NCI-H2227 treated with DMSO at 0.1 percent for 48 hours (cell line): Measurements from ENCODE around the gene ZBTB46.

Experiments used
- DNase-seq: peaks from one replicate; lab custom pipeline; 2025; lab: John Stamatoyannopoulos, UW

The ZBTB46 gene

GRCh38 chr20:63745961-63746731, 84.9 kb downstream of the ZBTB46 start:
- DNase-seq, result no peak

- no peak for DNase-seq
These were observed 85.6 kb downstream of the ZBTB46 start for GRCh38 chr20:63745424-63745805.

GRCh38 chr20:63744574-63745423, 86.3 kb downstream of the ZBTB46 start:
- no peak for DNase-seq

- no peak for DNase-seq
These were observed 86.9 kb downstream of the ZBTB46 start for GRCh38 chr20:63744158-63744557.

GRCh38 chr20:63743210-63743970, 87.7 kb downstream of the ZBTB46 start:
- DNase-seq, result no peak

GRCh38 chr20:63742381-63743024, 88.6 kb downstream of the ZBTB46 start:
- DNase-seq, result no peak

- DNase-seq, result no peak
These were observed 89.2 kb downstream of the ZBTB46 start for GRCh38 chr20:63741676-63742380.

GRCh38 chr20:63741354-63741675, 89.7 kb downstream of the ZBTB46 start:
- no peak for DNase-seq

- DNase-seq, result peak; percentile 50
These were observed 90.3 kb downstream of the ZBTB46 start for GRCh38 chr20:63740627-63741353.

- peak; percentile 33 for DNase-seq
These were observed 90.9 kb downstream of the ZBTB46 start for GRCh38 chr20:63740070-63740626.

GRCh38 chr20:63739130-63740069, 91.7 kb downstream of the ZBTB46 start, which contains the start of gene SLC2A4RG:
Gene SLC2A4RG, plus strand, starts transcription at chr20:63739776. Its CDS starts 137 bp downstream, at chr20:63739913.
- peak; percentile 63 for DNase-seq

GRCh38 chr20:63738687-63739129, 92.4 kb downstream of the ZBTB46 start:
- no peak for DNase-seq

GRCh38 chr20:63737945-63738686, 92.9 kb downstream of the ZBTB46 start:
- DNase-seq, result no peak

GRCh38 chr20:63737695-63737944, 93.4 kb downstream of the ZBTB46 start:
- DNase-seq, result no peak

- no peak for DNase-seq
These were observed 94.0 kb downstream of the ZBTB46 start for GRCh38 chr20:63736893-63737694.

GRCh38 chr20:63735859-63736718, 95.0 kb downstream of the ZBTB46 start, which contains the start of gene LIME1:
Gene LIME1, plus strand, starts transcription at chr20:63736664. Its CDS starts 886 bp downstream, at chr20:63737550.
- DNase-seq, result no peak
